ENCODE results near the gene DDRGK1.

DDRGK1 gene

GRCh38 chr20:3227506-3227905 lies 23.0 kb upstream of the DDRGK1 start:
- Histone ChIP-seq H3K4me2 (ENCODE audit: low read depth, low read length, poor library complexity, severe bottlenecking) (no peak overlapping the region), H2AFZ (ENCODE audit: low read length) (no peak overlapping the region), H3K27me3 (ENCODE audit: insufficient read depth, low read length, poor library complexity, severe bottlenecking) (no peaks in the 10 kb centered on the region), H3K9me3 (ENCODE audit: insufficient read depth, low read depth, low read length) (no peaks in the 10 kb centered on the region), H3K4me3 (ENCODE audit: low read length, poor library complexity, severe bottlenecking) (no peak overlapping the region), H3K79me2 (ENCODE audit: insufficient read depth, low read length) (no peaks in the 10 kb centered on the region), H3K9me2 (replicated peaks; ENCODE audit: low read depth, low read length) (no peaks in the 10 kb centered on the region), H3F3A (ENCODE audit: low read depth) (no peaks in the 10 kb centered on the region), H4K20me1 (ENCODE audit: insufficient read depth, low read length, poor library complexity, severe bottlenecking) (no peaks in the 10 kb centered on the region), H3K9ac (ENCODE audit: low read depth, low read length, poor library complexity, severe bottlenecking) (no peak overlapping the region), H3K4me1 (ENCODE audit: insufficient read depth, low read length, poor library complexity, severe bottlenecking) (peaks cover 12% of the 10 kb centered on the region), H3K36me3 (ENCODE audit: insufficient read depth, low read length) (peaks cover 4% of the 10 kb centered on the region; the same call in 1 of the 2 replicates)
- TF ChIP-seq CTCF (conservative IDR thresholded peaks at IDR 0.05; ENCODE audit: low read length) (no peak), EZH2phosphoT487 (IDR thresholded peaks at IDR 0.05; ENCODE audit: borderline replicate concordance) (no peak)

- Histone ChIP-seq H3K27me3 (ENCODE audit: insufficient read depth, low read length, poor library complexity, severe bottlenecking) (no peaks in the 10 kb centered on the region), H3F3A (ENCODE audit: low read depth) (no peaks in the 10 kb centered on the region), H3K79me2 (ENCODE audit: insufficient read depth, low read length) (no peaks in the 10 kb centered on the region), H2AFZ (ENCODE audit: low read length) (no peak overlapping the region), H3K9ac (ENCODE audit: low read depth, low read length, poor library complexity, severe bottlenecking) (no peak overlapping the region), H3K4me1 (ENCODE audit: insufficient read depth, low read length, poor library complexity, severe bottlenecking) (peaks cover 17% of the 10 kb centered on the region), H3K36me3 (ENCODE audit: insufficient read depth, low read length) (peaks cover 6% of the 10 kb centered on the region; the same call in 1 of the 2 replicates), H3K9me2 (replicated peaks; ENCODE audit: low read depth, low read length) (no peaks in the 10 kb centered on the region), H3K9me3 (ENCODE audit: insufficient read depth, low read depth, low read length) (no peaks in the 10 kb centered on the region), H3K4me2 (ENCODE audit: low read depth, low read length, poor library complexity, severe bottlenecking) (no peak overlapping the region), H3K4me3 (ENCODE audit: low read length, poor library complexity, severe bottlenecking) (no peak overlapping the region), H4K20me1 (ENCODE audit: insufficient read depth, low read length, poor library complexity, severe bottlenecking) (no peaks in the 10 kb centered on the region)
- TF ChIP-seq CTCF (conservative IDR thresholded peaks at IDR 0.05; ENCODE audit: low read length) (no peak), EZH2phosphoT487 (IDR thresholded peaks at IDR 0.05; ENCODE audit: borderline replicate concordance) (no peak)
Measured at GRCh38 chr20:3226864-3227263, 22.4 kb upstream of the DDRGK1 start.

GRCh38 chr20:3226093-3226492 lies 21.6 kb upstream of the DDRGK1 start:
- no peak for TF ChIP-seq EZH2phosphoT487 (IDR thresholded peaks at IDR 0.05; ENCODE audit: borderline replicate concordance)
- TF ChIP-seq CTCF (conservative IDR thresholded peaks at IDR 0.05; ENCODE audit: low read length): no peak
- H3F3A ChIP-seq (ENCODE audit: low read depth): no peaks in the 10 kb centered on the region
- H2AFZ ChIP-seq (ENCODE audit: low read length): no peak overlapping the region
- H3K9ac ChIP-seq (ENCODE audit: low read depth, low read length, poor library complexity, severe bottlenecking): no peak overlapping the region
- H3K4me2 ChIP-seq (ENCODE audit: low read depth, low read length, poor library complexity, severe bottlenecking): no peak overlapping the region
- no peaks in the 10 kb centered on the region for H3K9me3 ChIP-seq (ENCODE audit: insufficient read depth, low read depth, low read length)
- no peaks in the 10 kb centered on the region for H4K20me1 ChIP-seq (ENCODE audit: insufficient read depth, low read length, poor library complexity, severe bottlenecking)
- no peaks in the 10 kb centered on the region for H3K9me2 ChIP-seq (replicated peaks; ENCODE audit: low read depth, low read length)
- H3K79me2 ChIP-seq (ENCODE audit: insufficient read depth, low read length): no peaks in the 10 kb centered on the region
- H3K4me1 ChIP-seq (ENCODE audit: insufficient read depth, low read length, poor library complexity, severe bottlenecking): peaks cover 17% of the 10 kb centered on the region
- H3K4me3 ChIP-seq (ENCODE audit: low read length, poor library complexity, severe bottlenecking): no peak overlapping the region
- H3K36me3 ChIP-seq (ENCODE audit: insufficient read depth, low read length): peaks cover 6% of the 10 kb centered on the region; the same call in 1 of the 2 replicates
- H3K27me3 ChIP-seq (ENCODE audit: insufficient read depth, low read length, poor library complexity, severe bottlenecking): no peaks in the 10 kb centered on the region

Data from Loucy (cell line).